HUES48 (cell line): ENCODE results near the gene CCHCR1.

Source experiments
- H3K27ac ChIP-seq: one replicate; pipeline ENCODE4 v1.7.0; 2013; ENCODE audit warnings: low read depth, low read length, inconsistent platforms
- H3K27me3 ChIP-seq: 2 replicates; pipeline ENCODE4 v1.6.1; 2013; ENCODE audit warnings: mild to moderate bottlenecking, low read length; ENCODE audit not compliant: control insufficient read depth, insufficient read depth
- H3K36me3 ChIP-seq: 2 replicates; pipeline ENCODE4 v1.6.1; 2013; ENCODE audit warnings: low read length; ENCODE audit not compliant: control insufficient read depth, insufficient read depth
- H3K4me1 ChIP-seq: 2 replicates; pipeline ENCODE4 v1.6.1; 2013; ENCODE audit warnings: mild to moderate bottlenecking, low read length; ENCODE audit not compliant: control insufficient read depth, insufficient read depth
- H3K4me3 ChIP-seq: 2 replicates; pipeline ENCODE4 v1.5.1; 2013; ENCODE audit warnings: mild to moderate bottlenecking, low read depth, low read length
- H3K9ac ChIP-seq: 2 replicates; pipeline ENCODE4 v1.6.1; 2013; ENCODE audit warnings: mild to moderate bottlenecking, low read depth, low read length, moderate library complexity
- H3K9me3 ChIP-seq: 2 replicates; pipeline ENCODE4 v1.6.1; 2013; ENCODE audit warnings: low read length; ENCODE audit not compliant: control insufficient read depth, insufficient read depth

CCHCR1 gene

DNA sequence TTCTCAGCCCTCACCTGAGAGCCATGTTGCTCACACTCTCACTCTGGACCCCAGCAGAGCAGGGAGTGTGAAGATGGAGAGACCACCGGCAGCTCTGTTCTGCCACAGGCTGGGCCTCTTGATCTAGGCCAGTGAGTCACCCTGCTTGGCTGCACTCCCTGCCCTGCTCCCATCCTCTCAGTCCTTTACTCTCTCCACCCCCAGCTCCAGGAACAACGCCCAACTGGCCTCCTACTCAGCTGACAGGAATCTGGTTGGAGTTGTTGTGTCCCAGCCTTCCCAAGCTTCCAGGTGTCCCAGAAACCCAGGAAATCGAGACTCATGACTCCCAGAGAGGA, 43.1 kb downstream of the CCHCR1 start, which contains the start of gene PSORS1C1:
PSORS1C1 (plus strand) TSS at position 260 of the 338 bp plus-strand sequence. CDS start 14,833 bp downstream, outside the sequence.
- Histone ChIP-seq H3K27ac (peak within 1 kb of the TSS; percentile 83), H3K27me3 (peaks cover 11% of the 10 kb centered on the region), H3K36me3 (no peaks in the 10 kb centered on the region), H3K9me3 (no peaks in the 10 kb centered on the region), H3K4me1 (peaks cover 27% of the 10 kb centered on the region), H3K9ac (no peak within 1 kb of the TSS), H3K4me3 (no peak within 1 kb of the TSS)

DNA sequence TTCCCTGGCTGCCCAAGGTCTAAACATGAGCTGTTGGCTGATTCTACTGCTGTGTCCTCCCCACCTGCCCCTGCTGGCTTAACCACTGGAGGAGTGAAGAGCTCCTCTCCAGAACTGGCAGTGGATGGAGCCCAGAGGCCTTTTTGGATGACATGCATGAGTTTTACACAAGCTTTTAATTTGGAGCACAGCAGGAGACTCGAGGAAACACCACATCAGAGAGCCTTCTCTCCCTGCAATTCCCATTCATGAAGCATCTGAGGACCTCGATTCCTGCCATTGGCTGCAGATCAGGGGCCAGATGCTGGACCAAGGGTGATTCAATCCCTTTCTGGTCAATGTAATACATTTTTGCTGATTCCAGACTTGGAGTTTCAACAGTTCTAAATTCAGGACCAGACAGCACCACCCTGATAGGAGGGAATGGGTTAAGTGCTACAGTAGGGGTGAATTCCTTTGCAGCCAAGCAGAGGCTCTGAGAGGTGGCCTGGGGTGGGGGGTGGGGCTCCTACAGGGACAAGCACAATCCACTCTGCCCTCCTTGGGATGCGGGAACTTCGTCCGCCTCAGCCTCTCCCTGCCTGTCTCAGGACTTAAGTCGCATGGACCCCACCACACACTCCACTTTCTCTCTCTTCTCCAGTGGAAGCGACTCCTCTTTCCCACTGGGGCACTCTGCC, 43.6 kb downstream of the CCHCR1 start:
- H3K9ac ChIP-seq, result no peak overlapping the region
- peaks cover 11% of the 10 kb centered on the region for H3K27me3 ChIP-seq
- H3K27ac ChIP-seq, result peak overlapping the region; percentile 83
- no peak overlapping the region for H3K4me3 ChIP-seq
- peaks cover 27% of the 10 kb centered on the region for H3K4me1 ChIP-seq
- no peaks in the 10 kb centered on the region for H3K36me3 ChIP-seq
- no peaks in the 10 kb centered on the region for H3K9me3 ChIP-seq

DNA sequence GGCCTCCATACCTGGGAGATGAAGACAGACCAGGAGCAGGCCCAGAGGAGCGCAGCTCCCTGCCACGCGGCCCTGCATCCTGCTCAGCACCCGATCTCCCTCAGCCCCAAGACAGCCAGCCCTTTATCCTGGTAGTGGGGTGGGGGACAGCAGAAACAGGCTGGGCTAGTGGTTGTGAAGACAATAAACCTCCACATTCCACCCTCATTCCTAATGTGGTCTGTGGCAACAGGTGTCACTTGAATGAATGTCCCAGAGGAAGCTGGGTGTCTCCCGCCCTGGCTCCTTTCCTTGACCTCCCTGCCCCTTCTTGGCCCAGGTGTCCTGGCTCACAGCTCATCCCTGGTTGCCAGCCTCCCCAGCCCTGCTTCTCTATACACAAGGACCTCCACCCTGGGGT, 45.1 kb downstream of the CCHCR1 start, which contains the start of gene C6orf15:
C6orf15 (minus strand) TSS at position 98 of the 400 bp plus-strand sequence; CDS start at position 78, 20 bp downstream.
- no peak within 1 kb of the TSS for H3K27ac ChIP-seq
- peaks cover 11% of the 10 kb centered on the region for H3K27me3 ChIP-seq
- no peaks in the 10 kb centered on the region for H3K9me3 ChIP-seq
- H3K4me1 ChIP-seq, result peaks cover 27% of the 10 kb centered on the region
- H3K4me3 ChIP-seq, result no peak within 1 kb of the TSS
- H3K9ac ChIP-seq, result no peak within 1 kb of the TSS
- no peaks in the 10 kb centered on the region for H3K36me3 ChIP-seq

DNA sequence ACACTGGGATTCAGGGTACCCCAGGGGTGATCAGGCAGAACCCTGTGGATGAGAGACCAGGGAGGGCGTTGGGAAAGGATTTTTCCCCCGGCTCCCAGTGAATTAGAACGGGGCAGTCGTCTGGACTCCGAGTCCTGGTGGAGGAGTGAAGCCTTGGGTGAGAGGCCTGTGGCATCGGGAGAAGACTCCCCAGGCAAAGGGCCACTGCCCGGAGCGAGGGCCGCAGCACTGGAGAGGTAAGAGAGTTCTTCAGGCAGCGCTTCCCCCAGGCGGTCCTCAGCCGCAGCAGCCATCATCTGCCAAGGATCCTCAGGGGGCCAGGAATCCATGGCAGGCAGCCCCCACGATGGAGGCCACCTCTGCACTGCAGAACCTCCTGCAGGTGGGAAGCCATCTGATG, 45.9 kb downstream of the CCHCR1 start:
- Histone ChIP-seq H3K27me3 (peaks cover 11% of the 10 kb centered on the region), H3K4me3 (no peak overlapping the region), H3K36me3 (no peaks in the 10 kb centered on the region), H3K9ac (no peak overlapping the region), H3K9me3 (no peaks in the 10 kb centered on the region), H3K27ac (no peak overlapping the region), H3K4me1 (peaks cover 27% of the 10 kb centered on the region)

DNA sequence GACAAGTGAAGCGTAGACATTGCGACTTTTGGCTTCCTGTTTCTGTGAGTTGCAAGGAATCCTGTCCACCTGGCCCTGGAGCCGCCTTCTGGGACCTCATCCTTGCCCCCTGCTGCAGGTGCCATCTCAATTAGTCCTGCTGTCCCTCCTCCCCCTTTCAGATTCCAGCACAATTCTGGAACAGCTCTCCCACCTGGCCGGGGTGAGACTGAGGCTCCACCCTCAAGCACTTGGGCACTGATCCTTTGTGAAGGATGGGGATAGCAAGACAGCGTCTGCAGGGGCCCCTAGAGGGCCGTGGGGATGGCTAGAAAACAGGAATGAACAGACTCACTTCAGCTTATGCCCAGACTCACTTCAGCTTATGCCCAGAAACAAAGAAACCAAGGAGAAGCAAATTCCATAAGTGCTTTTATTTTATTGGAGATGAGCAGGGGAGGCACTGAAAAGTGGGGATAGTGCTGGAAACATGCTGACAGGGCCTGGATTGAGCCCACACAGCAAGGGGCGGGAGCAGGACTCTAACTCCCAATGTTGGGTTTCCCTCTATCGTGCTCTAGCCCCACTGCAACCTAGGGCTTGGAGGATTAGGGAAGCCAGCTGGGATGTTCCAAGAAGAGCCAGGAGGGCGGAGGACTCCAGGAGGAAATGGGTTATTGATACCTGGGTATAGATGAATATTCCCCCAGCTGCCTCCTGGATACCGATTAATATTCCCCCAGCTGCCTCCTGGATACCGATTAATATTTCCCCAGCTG, 46.6 kb downstream of the CCHCR1 start:
- peak overlapping the region; percentile 67 for H3K27ac ChIP-seq
- H3K27me3 ChIP-seq, result peaks cover 11% of the 10 kb centered on the region
- H3K9ac ChIP-seq, result no peak overlapping the region
- H3K36me3 ChIP-seq, result no peaks in the 10 kb centered on the region
- H3K4me3 ChIP-seq, result no peak overlapping the region
- no peaks in the 10 kb centered on the region for H3K9me3 ChIP-seq
- peaks cover 27% of the 10 kb centered on the region for H3K4me1 ChIP-seq

DNA sequence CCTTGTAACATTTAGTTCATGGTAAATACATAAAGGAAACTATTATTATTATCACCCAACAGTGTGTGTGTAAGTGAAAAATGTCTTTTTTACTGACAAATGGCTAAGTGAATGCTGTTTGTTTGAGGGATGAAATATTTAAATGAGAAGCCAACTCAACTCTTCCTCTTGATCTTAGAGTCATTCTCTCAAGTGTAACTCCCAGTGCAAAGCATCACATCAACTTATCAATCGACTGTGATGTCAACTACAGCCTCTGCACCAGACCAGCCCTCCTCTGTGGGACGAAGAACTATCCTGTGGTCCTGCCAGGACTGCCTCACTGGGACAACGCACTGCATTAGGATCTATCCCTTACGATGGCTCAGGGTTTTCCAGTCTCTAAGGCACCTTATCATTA, 50.5 kb downstream of the CCHCR1 start:
- no peak overlapping the region for H3K27ac ChIP-seq
- H3K27me3 ChIP-seq, result peaks cover 11% of the 10 kb centered on the region
- H3K4me1 ChIP-seq, result peaks cover 17% of the 10 kb centered on the region
- H3K36me3 ChIP-seq, result no peaks in the 10 kb centered on the region
- H3K9me3 ChIP-seq, result no peaks in the 10 kb centered on the region
- H3K4me3 ChIP-seq, result no peak overlapping the region
- no peak overlapping the region for H3K9ac ChIP-seq

DNA sequence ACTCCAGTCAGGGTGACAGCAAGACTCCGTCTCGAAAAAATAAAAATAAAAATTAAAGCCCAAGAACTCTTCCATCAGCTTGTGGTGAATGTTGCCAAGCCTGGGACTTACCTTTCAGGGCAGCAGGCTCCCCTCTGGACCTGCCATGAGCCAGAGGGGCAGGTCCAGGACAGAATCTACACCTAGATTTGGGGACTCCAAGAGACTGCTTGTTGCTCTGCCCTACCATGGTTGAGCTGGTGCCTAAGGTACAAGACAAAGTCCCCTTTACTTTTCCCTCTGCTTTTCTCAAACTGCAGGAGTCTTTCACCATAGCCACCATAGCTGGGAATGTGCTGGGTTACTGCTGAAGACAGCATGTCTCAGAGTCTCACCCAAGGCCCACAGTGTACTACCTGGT, 54.5 kb downstream of the CCHCR1 start:
- H3K9me3 ChIP-seq, result no peaks in the 10 kb centered on the region
- no peak overlapping the region for H3K27ac ChIP-seq
- H3K4me1 ChIP-seq, result no peaks in the 10 kb centered on the region

DNA sequence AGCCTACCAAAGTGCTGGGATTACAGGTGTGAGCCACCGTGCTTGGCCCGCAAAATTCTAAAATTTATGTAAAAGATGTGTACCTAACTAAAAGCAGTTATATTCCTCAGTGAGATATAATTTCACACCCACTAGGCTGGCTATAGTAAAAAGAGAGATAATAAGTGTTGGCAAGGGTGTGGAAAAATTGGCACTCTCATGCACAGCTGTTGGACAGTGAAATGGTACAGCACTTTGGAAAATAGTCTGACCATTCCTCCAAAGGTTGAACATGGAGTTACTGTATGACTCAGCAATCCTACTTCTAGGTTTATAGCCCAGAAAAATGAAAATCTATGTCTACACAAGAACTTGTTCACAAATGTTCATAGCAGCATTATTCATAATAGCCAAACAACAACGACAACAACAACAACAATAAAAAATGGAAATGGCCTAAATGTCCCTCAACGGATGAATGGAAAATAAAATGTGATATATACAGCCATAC, 59.1 kb downstream of the CCHCR1 start:
- no peaks in the 10 kb centered on the region for H3K9me3 ChIP-seq
- H3K27ac ChIP-seq, result no peak overlapping the region
- H3K9ac ChIP-seq, result no peak overlapping the region
- H3K4me3 ChIP-seq, result no peak overlapping the region
- no peaks in the 10 kb centered on the region for H3K27me3 ChIP-seq
- 0 out of 2 replicates have a peak, but pooled peaks cover 3% of the 10 kb centered on the region for H3K4me1 ChIP-seq
- H3K36me3 ChIP-seq, result no peaks in the 10 kb centered on the region

More for the DNA sequence above, 54.5 kb downstream of the CCHCR1 start:
- Histone ChIP-seq H3K27me3 (no peaks in the 10 kb centered on the region), H3K9ac (no peak overlapping the region), H3K36me3 (no peaks in the 10 kb centered on the region), H3K4me3 (no peak overlapping the region)

DNA sequence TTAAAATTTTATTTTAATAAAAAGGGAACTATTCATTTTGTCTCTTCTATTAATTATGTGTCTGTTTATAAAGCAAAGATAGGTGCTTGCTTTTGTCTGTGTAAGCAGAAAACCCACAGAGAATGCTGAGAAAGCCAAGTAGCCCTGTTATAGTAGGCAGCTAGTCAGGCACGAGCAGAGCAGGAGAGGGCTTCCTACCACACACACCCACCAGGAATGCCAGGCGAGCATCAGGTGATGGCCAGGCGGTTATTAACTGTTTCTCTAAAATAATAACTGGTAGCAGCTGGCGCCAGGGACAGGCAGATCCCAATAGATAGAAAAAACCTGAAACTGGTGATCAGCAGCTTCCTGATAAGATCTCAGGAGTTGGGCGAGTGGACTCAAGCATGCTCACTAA, 60.9 kb downstream of the CCHCR1 start:
- Histone ChIP-seq H3K4me3 (no peak overlapping the region), H3K9ac (no peak overlapping the region), H3K27me3 (no peaks in the 10 kb centered on the region), H3K27ac (no peak overlapping the region), H3K36me3 (no peaks in the 10 kb centered on the region), H3K9me3 (no peaks in the 10 kb centered on the region), H3K4me1 (peaks cover 7% of the 10 kb centered on the region; the same call in 1 of the 2 replicates)

DNA sequence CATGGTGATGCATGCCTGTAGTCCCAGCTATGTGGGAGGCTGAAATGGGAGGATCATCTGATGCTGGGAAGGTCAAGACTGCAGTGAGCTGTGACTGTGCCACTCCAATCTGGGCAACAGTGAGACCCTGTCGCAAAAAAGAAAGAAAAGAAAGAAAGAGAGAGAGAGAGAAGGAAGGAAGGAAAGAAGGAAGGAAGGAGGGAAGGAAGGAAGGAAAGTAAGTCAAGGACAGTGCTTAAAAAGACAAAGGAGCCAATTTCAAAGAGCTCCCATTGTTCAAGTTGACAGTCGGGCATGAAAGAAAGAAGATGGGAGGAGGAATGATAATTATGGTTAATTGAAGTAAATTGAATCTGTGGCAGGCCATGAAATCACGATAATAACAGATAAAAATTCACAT, 61.4 kb downstream of the CCHCR1 start:
- no peak overlapping the region for H3K27ac ChIP-seq
- no peaks in the 10 kb centered on the region for H3K9me3 ChIP-seq
- H3K4me1 ChIP-seq, result peaks cover 7% of the 10 kb centered on the region; the same call in 1 of the 2 replicates
- no peaks in the 10 kb centered on the region for H3K27me3 ChIP-seq
- no peak overlapping the region for H3K4me3 ChIP-seq
- H3K9ac ChIP-seq, result no peak overlapping the region
- H3K36me3 ChIP-seq, result no peaks in the 10 kb centered on the region

DNA sequence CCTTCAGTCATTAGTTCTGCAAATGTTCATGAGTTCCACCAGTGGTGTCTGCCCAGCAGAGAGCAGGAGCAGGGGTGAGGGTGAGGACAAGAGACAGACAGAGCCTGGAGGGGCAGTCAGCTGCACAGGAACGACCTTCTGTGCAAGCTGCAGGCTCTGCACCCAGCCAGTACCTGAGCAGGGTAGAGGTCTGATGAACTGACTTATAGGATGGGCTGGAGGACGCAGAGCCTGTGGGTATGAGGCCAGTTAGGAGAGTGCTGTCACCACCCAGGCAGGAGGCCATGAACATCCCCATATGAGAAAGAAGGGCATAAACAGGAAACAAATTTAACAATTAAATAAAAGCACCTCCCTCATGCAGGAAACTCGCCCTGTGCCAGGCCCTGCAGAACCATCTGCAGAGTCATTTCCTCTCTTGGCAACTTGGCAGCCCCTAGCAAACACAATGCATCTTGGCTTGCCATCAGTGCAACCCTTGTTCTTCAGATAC, 63.2 kb downstream of the CCHCR1 start:
- H3K27ac ChIP-seq, result no peak overlapping the region
- no peaks in the 10 kb centered on the region for H3K36me3 ChIP-seq
- H3K9me3 ChIP-seq, result no peaks in the 10 kb centered on the region
- H3K9ac ChIP-seq, result no peak overlapping the region
- no peaks in the 10 kb centered on the region for H3K27me3 ChIP-seq
- peaks cover 7% of the 10 kb centered on the region; the same call in 1 of the 2 replicates for H3K4me1 ChIP-seq
- H3K4me3 ChIP-seq, result no peak overlapping the region
